Activated effector memory CD4-positive, alpha-beta T cell treated with anti-CD3 and anti-CD28 coated beads, Interleukin-2, amount 50 U/mL, for 16 hours (primary cell): ENCODE measurements around the gene KNOP1.

Experiments
- DNase-seq: peaks from one replicate; pipeline ENCODE4 v3.0.0-alpha.2; 2020

Gene KNOP1, protein sequence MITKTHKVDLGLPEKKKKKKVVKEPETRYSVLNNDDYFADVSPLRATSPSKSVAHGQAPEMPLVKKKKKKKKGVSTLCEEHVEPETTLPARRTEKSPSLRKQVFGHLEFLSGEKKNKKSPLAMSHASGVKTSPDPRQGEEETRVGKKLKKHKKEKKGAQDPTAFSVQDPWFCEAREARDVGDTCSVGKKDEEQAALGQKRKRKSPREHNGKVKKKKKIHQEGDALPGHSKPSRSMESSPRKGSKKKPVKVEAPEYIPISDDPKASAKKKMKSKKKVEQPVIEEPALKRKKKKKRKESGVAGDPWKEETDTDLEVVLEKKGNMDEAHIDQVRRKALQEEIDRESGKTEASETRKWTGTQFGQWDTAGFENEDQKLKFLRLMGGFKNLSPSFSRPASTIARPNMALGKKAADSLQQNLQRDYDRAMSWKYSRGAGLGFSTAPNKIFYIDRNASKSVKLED

DNA sequence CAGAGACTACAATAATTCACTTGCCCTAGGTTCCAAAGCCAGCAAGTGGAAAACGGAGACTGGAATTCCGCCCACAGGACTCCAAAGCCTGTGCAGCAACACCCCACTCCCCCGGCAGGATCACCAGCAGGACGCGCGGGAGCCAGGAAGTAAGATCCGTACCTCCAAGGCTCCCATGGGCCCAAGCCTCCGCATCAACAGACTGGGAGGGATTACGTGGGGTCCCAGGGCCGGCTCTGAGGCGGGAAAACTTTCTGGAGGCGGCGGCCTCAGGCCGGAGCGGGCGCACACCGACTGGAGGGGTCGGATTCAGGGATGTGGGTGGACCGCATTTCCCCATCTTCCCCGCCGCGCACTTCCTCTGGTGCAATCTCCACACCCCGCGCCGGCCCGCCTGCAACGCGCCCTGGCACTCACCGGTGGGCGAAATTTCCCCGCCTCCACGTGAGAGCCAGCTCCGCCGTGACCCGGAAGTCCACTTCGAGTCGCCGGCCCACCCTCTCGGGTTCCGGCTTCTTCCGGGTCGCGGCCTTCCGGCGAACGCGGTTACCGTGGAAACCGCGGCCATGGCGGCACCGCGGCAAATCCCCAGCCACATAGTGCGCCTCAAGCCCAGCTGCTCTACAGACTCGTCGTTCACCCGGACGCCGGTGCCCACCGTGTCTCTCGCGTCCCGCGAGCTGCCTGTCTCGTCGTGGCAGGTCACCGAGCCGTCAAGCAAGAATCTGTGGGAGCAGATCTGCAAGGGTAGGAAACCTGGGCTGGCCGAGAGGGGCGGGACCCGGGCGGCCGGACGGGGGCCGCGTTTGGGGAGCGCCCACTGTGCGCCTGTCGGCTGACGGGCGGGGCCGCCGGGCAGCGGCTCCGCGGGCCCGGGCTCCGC lies at the start of gene KNOP1, which contains the start of gene IQCK:
Gene KNOP1, minus strand, starts transcription at position 487 of the 883 bp plus-strand sequence. CDS start 3,192 bp downstream, outside the sequence.
Gene IQCK, plus strand, starts transcription at position 531 of the 883 bp plus-strand sequence. Its CDS starts 36 bp downstream, at position 567.
- peak; percentile 96 for DNase-seq

DNA sequence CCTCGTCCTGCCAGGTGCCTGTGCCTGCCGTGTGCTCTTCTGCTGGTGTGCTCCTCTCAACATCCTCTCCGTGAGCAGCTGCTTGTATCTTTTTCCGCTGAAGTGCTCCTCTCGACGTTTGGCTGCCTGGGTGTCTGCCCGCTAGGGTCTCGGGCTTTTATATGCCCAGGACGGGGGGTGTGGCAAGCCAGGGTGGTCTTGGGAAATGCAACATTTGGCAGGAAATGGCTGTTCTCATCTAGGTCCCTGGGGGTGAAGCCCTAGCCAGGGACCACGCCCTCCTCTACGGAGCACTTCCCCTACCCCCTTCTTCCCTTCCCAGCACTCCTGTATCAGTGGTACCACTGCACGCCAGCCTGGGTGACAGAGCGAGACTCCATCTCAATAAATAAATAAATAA lies 49.5 kb upstream of the KNOP1 start:
- no peak for DNase-seq

DNA sequence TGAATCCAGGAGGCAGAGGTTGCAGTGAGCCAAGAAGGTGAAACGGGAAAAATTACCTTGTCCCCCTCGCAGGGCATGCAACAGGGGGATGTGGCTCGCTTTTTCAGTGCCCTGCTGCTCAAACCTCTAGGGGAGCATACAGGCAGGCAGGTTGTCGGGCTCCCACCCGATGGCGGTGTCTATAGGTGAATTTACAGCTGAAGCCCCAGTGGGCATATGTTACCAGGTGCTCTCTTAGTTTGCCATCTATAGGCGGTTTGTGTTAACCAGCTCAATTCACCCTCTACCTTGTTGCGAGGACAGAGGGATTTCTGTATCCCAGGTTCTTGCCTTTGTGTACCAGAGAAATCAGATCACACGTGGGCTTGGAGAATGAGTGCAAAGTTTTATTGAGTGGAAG lies 49.0 kb upstream of the KNOP1 start:
- DNase-seq: no peak

DNA sequence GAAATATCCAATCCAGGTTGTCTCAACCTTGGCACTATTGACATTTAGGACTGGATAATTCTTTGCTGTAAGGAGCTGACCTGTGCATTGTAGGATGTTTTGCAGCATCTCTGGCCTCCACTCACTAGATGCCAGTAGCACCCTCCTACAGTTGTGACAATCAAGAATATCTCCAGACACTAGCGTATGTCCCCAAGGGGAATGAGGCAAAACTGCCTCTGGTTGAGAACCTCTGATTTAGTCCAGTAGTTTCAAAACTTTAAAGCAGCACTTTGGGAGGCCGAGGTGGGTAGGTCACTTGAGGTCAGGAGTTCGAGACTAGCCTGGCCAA lies 48.5 kb upstream of the KNOP1 start:
- DNase-seq: no peak

DNA sequence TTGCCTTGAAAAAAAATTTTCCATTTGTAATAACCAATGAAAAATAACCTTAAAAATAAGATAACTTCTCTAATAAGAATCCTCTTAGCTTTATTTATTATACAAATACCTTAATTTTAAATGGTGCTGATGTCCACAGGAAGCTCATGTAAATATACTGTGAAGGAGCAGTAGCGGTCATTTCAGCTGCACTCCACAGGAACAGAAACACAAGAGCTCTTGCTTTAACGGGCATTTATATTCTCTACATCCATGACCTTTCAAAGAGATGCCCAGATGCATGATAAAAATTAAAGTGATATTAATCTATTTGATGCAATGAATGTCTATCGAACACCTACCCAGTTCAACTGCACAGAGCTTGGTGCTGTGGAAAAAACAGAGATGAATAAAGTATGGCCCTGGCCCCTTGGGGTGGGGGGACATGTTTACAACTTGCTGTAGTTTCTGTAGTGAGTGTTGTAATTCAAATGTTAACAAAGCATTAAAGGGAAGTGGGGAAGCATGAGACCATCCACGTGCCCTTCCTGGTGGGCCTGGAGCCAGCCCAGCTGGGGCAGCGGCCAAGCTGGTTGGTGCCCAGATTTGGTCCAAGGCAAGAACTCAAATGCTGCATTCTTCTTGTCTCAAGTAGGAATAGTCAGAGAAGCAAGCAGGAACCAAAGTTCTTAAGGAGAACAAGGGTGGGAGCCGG lies 48.0 kb upstream of the KNOP1 start:
- no peak for DNase-seq

DNA sequence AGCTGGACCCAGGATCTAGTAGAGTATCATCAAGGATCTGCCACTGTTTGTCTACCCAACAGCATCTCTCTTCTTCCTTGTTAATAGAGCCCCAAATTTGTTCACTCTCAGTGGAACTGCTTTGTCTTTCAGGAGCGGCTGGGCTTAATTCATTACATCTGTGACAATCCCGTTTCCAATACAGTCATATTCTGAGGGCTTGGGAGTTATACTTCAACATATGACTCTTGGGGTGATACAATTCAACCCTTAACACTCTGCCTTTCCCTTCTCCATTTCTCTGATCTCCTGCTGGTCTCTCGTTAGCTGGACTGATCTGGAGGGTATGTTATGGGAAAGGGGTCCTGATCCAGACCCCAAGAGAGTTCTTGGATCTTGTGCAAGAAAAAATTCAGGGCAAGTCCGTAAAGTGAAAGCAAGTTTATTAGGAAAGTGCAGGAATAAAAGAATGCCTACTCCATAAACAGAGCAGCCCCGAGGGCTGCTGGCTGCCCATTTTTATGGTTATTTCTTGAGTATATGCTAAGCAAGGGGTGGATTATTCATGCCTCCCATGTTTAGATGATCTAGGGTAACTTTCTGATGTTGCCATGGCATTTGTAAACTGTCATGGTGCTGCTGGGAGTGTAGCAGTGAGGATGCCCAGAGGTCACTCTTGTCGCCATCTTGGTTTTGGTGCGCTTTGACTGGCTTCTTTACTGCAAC lies 42.5 kb upstream of the KNOP1 start:
- no peak for DNase-seq

DNA sequence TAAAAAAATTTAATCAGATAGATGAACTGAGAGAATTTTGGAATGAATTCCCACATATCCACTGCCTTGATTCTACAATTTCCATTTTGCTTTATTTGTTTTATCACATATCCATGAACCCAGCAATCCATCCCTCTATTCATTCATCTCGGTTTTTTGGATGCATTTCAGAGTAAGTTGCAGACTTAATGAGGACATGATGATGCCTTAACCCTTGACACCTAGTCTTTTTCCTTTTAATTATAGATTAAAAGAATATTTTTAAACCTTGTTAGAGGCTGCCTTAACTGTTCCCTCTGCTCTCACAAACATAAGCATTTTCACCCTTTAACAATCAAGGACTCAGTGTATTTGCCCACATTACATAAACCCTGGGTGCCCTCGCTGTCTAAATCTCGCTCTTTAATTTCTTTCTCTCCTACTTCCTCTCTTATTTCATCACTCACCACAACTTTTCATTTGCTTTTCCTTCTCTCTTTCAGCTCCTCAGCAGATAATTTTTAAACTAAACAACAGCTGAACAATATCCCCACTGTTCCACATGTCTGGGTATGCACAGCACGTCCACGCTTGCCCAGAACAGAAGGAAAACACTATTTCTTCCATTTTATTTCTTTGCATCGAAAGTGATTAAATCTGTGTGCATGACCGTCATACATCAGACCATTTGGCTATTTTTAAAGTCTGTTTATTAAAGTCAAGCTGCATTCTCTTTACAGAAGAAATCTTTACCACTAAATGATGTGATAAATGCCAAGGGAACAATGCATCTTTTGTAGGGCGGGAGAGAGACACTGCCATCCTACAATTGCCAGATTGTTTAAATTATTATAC lies 40.0 kb upstream of the KNOP1 start:
- no peak for DNase-seq

DNA sequence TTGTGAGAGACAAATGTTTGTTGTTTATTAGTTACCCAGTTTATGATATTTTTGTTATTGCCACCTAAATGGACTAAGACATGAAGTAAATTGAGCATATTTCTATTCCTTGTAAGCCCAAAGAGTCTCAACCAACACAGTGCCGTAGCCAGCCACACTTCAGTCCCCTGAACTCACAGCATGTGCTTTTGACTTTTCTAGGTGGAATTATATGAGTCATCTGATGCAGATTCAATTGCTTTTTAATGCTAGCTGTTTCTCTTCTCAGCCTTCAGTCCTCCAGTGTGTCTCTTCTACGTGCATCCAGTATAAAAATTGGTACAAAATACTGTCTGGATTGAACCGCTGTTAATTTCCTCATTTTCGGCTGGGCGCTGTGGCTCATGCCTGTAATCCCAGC lies 39.0 kb upstream of the KNOP1 start:
- DNase-seq: no peak

DNA sequence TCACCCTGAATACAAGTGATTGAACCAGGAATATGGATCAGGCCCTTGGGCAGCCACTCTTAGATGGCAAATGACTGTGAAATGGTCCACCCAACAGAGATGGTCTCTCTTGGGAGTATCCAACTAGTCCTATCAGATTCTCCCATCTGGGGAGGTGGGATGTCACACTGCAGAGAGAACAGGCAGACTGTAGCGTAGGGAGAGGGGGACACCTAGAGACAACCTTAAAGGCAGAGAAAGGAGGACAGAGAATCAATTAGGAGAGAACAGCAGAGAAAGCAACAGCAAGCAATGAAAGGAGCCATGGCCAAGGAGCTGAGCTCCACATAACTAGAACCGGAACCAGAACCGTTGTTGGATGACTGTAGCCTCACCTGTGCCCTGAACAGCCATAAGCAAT lies 37.2 kb upstream of the KNOP1 start:
- DNase-seq: no peak

DNA sequence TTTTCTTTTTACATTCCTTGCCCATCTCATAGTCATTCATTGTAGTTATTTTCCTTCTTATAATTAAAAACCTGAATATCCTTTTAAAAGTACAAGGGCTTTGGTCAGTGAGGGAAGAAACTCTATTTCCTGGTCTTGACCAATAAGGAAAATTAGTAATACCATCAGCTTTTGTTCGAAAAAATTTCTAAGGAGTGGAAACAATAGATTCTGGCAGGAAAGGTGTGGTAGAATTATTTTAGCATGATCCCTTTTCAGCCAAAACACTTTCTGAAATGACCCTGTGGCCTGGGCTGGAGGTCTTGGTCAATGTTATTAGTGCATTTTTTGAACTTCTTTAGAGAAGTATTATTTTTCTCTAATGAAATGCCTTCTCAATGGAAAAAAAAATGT lies 36.6 kb upstream of the KNOP1 start:
- DNase-seq: no peak

DNA sequence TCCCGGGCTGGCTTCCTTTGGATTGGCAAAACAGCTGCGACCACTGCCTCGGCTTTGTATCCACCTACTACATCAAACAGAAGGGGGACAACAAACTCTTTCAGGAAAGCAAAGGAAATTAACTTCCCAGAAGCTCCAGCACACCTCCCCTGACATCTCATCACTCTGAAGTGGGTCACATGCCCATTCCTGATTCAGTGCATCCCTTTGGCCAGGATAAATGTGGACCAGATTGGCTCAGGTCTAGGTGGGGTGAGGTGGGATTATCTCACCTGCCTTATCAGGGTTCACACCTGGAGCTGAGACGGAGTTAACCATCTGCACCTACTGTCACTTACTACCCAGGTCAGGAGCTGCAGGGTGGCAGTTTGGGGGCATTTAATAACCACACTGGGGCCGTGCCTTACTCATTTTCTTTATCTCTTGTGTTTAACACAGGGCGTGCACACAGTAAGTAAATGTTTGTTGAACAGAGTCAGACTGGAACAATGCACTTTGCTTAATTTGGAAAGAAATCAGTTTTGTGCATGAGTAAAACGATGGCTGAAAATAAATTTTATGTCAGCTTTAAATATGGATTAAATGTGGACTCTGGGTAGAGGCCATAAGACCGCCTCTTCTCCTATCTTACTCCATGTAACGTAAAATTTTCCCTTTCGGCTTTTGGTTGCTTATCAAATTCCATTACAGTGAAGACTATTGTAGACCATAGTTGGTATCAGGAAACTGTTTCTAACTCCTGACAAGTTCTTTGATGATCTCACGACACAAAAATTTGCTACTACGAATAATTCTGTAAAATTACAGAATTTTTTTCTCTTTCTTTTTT lies 36.0 kb upstream of the KNOP1 start:
- DNase-seq: no peak

DNA sequence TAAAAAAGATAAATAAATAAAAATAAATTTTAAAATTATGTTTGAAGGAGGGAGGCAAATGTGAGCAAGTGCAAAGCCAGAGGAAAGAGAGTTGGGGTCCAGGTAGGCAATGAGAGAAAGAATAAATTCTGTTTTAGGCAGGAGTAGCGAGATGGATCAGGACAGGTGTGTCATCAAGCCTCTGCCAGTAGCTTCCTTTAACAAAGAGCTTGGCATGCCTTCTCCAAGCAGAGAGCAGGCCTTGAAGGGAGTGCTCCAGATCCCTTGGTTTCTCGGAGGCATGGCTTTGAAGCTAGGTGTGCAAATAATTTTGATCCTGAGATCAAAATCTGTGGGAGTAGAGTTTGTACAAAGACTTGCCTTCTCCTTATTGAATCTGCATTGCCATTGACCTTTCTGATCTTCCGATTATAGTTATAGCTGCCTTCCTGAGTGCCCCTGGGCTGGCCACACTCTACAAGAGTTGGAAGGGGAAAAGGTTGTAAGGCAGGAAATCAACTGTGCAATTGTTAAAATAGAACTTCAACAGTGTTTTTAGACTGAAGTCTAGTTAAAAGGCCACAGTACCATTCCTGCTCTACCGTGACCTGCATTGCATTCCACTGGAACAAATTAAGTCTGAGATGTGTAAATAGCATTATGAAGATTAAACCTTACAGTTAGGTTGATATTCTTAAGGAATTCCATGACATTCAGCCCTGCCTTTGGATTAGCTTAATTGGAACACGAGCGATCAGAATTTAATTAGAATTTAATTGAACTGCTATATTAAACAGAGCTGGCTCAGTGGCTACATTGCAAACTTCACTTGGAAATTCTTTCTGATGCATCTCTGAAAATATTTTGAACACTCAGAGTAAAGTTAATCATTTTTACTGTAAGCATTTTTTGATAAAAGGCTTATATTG lies 33.7 kb upstream of the KNOP1 start:
- DNase-seq: no peak

DNA sequence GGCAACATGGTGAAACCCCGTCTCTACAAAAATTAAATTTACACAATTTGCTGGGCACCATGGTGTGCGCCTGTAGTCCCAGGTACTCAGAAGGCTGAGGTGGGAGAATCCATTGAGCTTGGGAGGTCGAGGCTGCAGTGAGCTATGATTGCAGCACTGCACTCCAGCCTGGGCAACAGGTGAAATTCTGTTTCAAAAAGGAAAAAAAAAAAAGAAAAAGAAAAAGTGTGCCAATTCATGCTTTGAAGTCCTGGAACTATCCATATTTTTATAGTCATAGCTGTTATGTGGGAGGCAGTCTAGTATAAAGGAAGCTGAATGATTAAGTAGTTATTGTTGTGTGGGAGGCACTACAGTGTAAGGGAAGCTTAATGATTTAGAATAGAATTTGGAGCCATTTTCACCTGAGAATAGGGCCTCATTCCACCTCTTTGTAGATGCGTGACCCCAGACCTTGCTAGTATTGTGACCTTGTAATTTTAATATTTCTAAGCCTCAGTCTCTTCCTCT lies 31.6 kb upstream of the KNOP1 start:
- DNase-seq: no peak

DNA sequence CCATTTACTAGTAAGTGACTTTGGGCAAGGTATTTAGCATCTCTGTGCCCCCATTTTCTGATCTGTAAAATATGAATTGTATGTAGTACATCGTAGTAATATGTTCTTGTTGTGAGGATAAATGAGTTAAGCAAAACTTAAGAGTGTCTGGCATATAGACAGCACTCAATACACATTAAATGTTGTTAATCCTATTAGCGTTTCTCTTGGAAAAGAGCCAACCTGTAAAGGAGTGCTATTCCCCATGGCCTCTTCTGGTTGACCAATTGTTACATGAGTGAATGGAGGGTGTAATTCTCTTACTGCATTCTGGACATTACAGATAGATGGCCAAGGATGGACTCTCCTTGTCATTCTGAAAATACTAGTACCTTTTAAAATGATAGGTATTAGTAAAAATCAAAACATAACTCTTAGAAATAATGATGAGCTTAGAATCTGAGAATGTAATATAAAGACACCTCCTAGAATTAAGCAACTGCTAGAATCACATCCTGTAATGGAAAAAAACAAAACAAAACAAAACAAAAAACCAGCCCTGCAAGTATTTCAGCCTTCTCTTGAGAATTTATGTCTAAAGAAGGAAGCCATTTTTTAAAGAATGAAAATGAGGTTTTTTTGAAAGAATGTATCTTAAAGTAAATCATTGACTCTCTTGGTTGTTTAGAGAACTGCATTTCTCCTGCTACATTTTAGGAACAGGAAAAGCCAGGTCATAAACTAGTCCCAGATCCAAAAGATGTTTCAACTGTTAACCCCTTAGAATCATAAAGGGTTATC lies 30.6 kb upstream of the KNOP1 start:
- DNase-seq: no peak

DNA sequence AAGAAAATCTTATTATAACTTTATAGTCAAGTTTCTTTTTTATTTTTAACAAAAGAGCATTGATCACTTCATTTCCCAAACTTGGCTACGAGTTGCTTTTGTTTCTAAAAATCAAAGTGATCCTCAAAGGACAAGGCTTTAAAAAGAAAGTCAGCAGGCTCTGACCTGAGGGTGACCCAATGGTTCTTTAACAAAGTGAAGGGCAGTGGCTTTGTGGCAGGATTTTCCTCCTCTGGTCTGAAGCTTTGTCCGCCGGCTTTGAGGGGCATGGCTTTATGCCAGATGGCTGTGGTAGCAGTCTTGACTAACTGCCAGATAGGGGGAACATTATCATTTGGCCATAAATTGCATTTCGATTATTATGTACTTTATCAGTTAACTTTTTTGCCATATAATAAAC lies 28.5 kb upstream of the KNOP1 start:
- no peak for DNase-seq

DNA sequence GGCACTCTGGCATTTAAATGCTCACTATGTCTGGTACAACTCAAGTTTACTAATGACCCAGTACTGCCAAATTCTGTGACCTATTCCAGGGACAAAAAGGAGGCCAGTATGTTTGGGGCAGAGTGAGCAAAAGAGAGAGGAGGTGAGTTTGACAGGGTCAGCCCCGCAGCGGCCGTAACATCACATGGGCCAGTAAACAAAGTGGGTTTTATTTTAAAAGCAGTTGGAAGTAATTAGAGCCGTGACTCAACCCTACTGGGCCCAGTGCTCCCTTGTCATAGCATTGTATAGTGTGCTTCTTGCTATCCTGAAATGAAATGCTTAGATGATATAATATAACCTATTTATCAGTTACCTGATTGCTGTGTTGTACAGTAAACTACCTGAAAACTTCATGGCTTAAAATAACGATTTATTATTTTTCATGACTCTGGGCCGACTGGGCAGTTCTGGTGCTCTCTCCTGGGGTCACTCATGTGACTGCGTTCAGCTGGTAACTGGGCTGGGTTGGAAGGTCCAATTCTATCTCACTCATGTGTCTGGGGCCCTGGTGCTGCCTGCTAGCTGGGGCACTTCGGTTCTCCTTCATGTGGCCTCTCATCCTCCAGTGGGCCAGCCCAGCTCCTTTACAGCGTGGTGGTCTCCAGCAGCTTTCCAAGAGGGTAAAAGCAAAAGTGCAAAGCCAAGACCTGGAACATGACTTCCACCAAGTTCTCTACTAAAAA lies 27.4 kb upstream of the KNOP1 start:
- DNase-seq: no peak

DNA sequence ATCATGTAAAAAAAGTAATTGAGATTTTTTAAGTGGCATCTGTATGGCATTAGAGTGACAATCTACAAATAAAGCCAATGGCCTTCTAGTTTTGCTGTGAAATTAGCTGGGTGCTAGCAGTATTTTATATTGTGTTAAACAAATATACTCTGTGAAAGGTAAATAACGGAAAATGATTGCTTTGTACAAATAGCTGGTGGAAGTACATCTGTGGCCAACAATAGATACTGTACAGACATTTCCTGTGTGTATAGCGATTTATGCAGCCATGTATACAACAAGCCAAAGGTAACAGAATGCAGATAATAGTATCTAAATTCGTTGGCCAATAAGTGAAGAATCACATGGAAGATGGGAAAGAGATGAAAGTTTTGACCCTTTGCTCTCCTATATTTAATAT lies 26.6 kb upstream of the KNOP1 start:
- DNase-seq: no peak

DNA sequence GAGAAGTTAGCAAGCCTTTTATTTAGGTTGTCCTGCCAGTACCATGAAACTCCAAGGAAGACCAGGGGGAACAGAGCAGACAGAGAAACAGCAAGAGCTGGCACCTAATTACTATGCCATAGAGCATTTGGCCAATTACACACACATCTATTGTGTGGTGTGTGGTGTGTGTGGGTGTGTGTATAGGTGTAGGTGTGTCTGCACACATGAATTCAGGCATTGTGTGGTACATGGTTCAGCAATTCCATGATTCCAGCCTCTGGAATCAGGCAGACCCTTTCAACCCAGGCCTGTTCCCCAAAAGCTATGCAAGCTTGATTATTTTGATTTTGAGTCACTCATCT lies 25.8 kb upstream of the KNOP1 start:
- no peak for DNase-seq
